Panc1 (cell line): Measurements from ENCODE around the gene ARHGEF10L.

ENCODE experiments used
- POLR2AphosphoS5 ChIP-seq: IDR thresholded peaks from 2 replicates; pipeline ENCODE4 v1.6.1; 2012; ENCODE audit warnings: mild to moderate bottlenecking, low read depth, low read length, moderate library complexity
- SIN3A ChIP-seq: IDR thresholded peaks from 2 replicates; pipeline ENCODE4 v1.6.1; 2012; ENCODE audit warnings: low read depth, mild to moderate bottlenecking, low read length, moderate library complexity, borderline replicate concordance; ENCODE audit not compliant: insufficient read depth
- TCF7L2 ChIP-seq: IDR thresholded peaks from 2 replicates; pipeline ENCODE4 v1.6.1; 2011; ENCODE audit warnings: mild to moderate bottlenecking, low read depth, low read length, inconsistent platforms
- TF ChIP-seq, protein P1 (sequence below): fragments of 450-650 bp; IDR thresholded peaks from 2 replicates; pipeline ENCODE4 v1.5.1; 2017; ENCODE audit warnings: mild to moderate bottlenecking
- TF ChIP-seq, protein P2 (sequence below), 2 experiments: IDR thresholded peaks; 2 replicates each; pipeline ENCODE4 v1.6.1; 2011 to 2012; ENCODE audit warnings: low read depth in 2 of 2, control low read depth in 1 of 2, low read length in 1 of 2, mild to moderate bottlenecking in 1 of 2, moderate library complexity in 1 of 2; ENCODE audit not compliant: insufficient read depth in 1 of 2

- TF ChIP-seq, protein P1, sequence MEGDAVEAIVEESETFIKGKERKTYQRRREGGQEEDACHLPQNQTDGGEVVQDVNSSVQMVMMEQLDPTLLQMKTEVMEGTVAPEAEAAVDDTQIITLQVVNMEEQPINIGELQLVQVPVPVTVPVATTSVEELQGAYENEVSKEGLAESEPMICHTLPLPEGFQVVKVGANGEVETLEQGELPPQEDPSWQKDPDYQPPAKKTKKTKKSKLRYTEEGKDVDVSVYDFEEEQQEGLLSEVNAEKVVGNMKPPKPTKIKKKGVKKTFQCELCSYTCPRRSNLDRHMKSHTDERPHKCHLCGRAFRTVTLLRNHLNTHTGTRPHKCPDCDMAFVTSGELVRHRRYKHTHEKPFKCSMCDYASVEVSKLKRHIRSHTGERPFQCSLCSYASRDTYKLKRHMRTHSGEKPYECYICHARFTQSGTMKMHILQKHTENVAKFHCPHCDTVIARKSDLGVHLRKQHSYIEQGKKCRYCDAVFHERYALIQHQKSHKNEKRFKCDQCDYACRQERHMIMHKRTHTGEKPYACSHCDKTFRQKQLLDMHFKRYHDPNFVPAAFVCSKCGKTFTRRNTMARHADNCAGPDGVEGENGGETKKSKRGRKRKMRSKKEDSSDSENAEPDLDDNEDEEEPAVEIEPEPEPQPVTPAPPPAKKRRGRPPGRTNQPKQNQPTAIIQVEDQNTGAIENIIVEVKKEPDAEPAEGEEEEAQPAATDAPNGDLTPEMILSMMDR = peak; percentile 91
- no peak for TF ChIP-seq POLR2AphosphoS5
- TF ChIP-seq, protein P2, sequence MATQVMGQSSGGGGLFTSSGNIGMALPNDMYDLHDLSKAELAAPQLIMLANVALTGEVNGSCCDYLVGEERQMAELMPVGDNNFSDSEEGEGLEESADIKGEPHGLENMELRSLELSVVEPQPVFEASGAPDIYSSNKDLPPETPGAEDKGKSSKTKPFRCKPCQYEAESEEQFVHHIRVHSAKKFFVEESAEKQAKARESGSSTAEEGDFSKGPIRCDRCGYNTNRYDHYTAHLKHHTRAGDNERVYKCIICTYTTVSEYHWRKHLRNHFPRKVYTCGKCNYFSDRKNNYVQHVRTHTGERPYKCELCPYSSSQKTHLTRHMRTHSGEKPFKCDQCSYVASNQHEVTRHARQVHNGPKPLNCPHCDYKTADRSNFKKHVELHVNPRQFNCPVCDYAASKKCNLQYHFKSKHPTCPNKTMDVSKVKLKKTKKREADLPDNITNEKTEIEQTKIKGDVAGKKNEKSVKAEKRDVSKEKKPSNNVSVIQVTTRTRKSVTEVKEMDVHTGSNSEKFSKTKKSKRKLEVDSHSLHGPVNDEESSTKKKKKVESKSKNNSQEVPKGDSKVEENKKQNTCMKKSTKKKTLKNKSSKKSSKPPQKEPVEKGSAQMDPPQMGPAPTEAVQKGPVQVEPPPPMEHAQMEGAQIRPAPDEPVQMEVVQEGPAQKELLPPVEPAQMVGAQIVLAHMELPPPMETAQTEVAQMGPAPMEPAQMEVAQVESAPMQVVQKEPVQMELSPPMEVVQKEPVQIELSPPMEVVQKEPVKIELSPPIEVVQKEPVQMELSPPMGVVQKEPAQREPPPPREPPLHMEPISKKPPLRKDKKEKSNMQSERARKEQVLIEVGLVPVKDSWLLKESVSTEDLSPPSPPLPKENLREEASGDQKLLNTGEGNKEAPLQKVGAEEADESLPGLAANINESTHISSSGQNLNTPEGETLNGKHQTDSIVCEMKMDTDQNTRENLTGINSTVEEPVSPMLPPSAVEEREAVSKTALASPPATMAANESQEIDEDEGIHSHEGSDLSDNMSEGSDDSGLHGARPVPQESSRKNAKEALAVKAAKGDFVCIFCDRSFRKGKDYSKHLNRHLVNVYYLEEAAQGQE (IDR thresholded peaks at IDR 0.05; ENCODE audit: insufficient read depth in 1 of 2, low read depth in 2 of 2, low read length in 1 of 2) = no peak
- no peak for TF ChIP-seq TCF7L2
- TF ChIP-seq SIN3A = no peak
Observed at GRCh38 chr1:17661546-17662157, 122.2 kb downstream of the ARHGEF10L start.
